SU-DHL-6 (cell line): Measurements from ENCODE around the gene ATP5F1E.

Experiments
- H2AFZ ChIP-seq: fragments of 200-600 bp; sonication (generic); 2 replicates; pipeline ENCODE4 v1.6.1; 2014; ENCODE audit warnings: low read depth, mild to moderate bottlenecking, moderate library complexity, mixed read lengths, antibody characterized with exemption, low read length; ENCODE audit not compliant: severe bottlenecking
- H3F3A ChIP-seq: fragments of 200-600 bp; shearing (Covaris generic); 2 replicates; pipeline ENCODE4 v1.6.0; 2016; ENCODE audit warnings: antibody characterized with exemption, mild to moderate bottlenecking; ENCODE audit not compliant: insufficient read depth
- H3K27ac ChIP-seq: fragments of 200-600 bp; sonication (generic); 2 replicates; pipeline ENCODE4 v1.5.1; 2016; ENCODE audit warnings: low read depth, mild to moderate bottlenecking, low read length, moderate library complexity, mixed read lengths
- H3K27me3 ChIP-seq: fragments of 200-600 bp; sonication (generic), shearing (Covaris generic); 2 replicates; pipeline ENCODE4 v1.6.0; 2014; ENCODE audit warnings: mild to moderate bottlenecking, low read length
- H3K36me3 ChIP-seq: fragments of 200-600 bp; sonication (generic); 2 replicates; pipeline ENCODE4 v1.6.1; 2014; ENCODE audit warnings: mild to moderate bottlenecking, low read length, mixed read lengths
- H3K4me2 ChIP-seq: fragments of 300-600, 200-600 bp; shearing (Covaris generic), sonication (generic); 2 replicates; pipeline ENCODE4 v1.6.0; 2014; ENCODE audit warnings: low read length, low read depth, mild to moderate bottlenecking; ENCODE audit not compliant: poor library complexity, severe bottlenecking
- H3K4me3 ChIP-seq: fragments of 200-600 bp; sonication (generic); 2 replicates; pipeline ENCODE4 v1.5.1; 2014; ENCODE audit warnings: antibody characterized with exemption, low read length, mild to moderate bottlenecking, mixed read lengths; ENCODE audit not compliant: insufficient read depth, poor library complexity, severe bottlenecking
- H3K79me2 ChIP-seq: fragments of 200-600 bp; sonication (generic); 2 replicates; pipeline ENCODE4 v1.6.1; 2014; ENCODE audit warnings: mild to moderate bottlenecking, low read length, moderate library complexity; ENCODE audit not compliant: insufficient read depth
- H3K9ac ChIP-seq: fragments of 200-600 bp; sonication (generic); 2 replicates; pipeline ENCODE4 v1.7.0; 2014; ENCODE audit warnings: mild to moderate bottlenecking, low read length
- H3K9me2 ChIP-seq: fragments of 200-600 bp; sonication (generic); replicated peaks from 2 replicates; pipeline ENCODE4 v1.6.1; 2014; ENCODE audit warnings: low read length; ENCODE audit not compliant: insufficient read depth
- H3K9me3 ChIP-seq: fragments of 200-600 bp; sonication (generic); 2 replicates; pipeline ENCODE4 v1.6.1; 2014; ENCODE audit warnings: low read length, mixed read lengths; ENCODE audit not compliant: insufficient read depth
- H4K20me1 ChIP-seq: fragments of 200-600 bp; sonication (generic); 2 replicates; pipeline ENCODE4 v1.6.1; 2014; ENCODE audit warnings: low read depth, mild to moderate bottlenecking, antibody characterized with exemption, low read length, moderate library complexity, mixed read lengths
- EZH2phosphoT487 ChIP-seq: fragments of 200-600 bp; sonication (generic), shearing (Covaris generic); conservative IDR thresholded peaks from 2 replicates; pipeline ENCODE4 v1.6.1; 2018; ENCODE audit warnings: mild to moderate bottlenecking, antibody characterized with exemption, low read length, moderate library complexity, mixed read lengths
- TF ChIP-seq, protein P1 (sequence below): fragments of 200-600 bp; sonication (generic); IDR thresholded peaks from one replicate; pipeline ENCODE4 v1.5.1; 2017; ENCODE audit warnings: antibody characterized with exemption, mild to moderate bottlenecking, low read length, moderate library complexity; ENCODE audit not compliant: insufficient read depth, poor library complexity, severe bottlenecking

ATP5F1E gene

GRCh38 chr20:58995461-58996225 is 36.5 kb downstream of the ATP5F1E start:
- Histone ChIP-seq H3K9me3 (no peaks in the 10 kb centered on the region), H3K4me2 (no peak overlapping the region), H3K27me3 (no peaks in the 10 kb centered on the region), H2AFZ (no peak overlapping the region), H4K20me1 (no peaks in the 10 kb centered on the region), H3K79me2 (no peaks in the 10 kb centered on the region), H3F3A (peaks cover 42% of the 10 kb centered on the region), H3K27ac (no peak overlapping the region), H3K36me3 (peaks cover 15% of the 10 kb centered on the region), H3K9me2 (no peaks in the 10 kb centered on the region), H3K4me3 (no peak overlapping the region), H3K9ac (no peak overlapping the region)
- TF ChIP-seq EZH2phosphoT487: no peak

- Histone ChIP-seq H3K27ac (peak overlapping the region; percentile 16; the same call in 1 of the 2 replicates), H3F3A (peaks cover 46% of the 10 kb centered on the region), H3K36me3 (peaks cover 19% of the 10 kb centered on the region)
These were observed 37.6 kb downstream of the ATP5F1E start for GRCh38 chr20:58994390-58995159.

GRCh38 chr20:58993332-58994248 is 38.5 kb downstream of the ATP5F1E start:
- H3K79me2 ChIP-seq: no peaks in the 10 kb centered on the region
- no peaks in the 10 kb centered on the region for H4K20me1 ChIP-seq
- no peak overlapping the region for H2AFZ ChIP-seq
- H3K27ac ChIP-seq: peak overlapping the region; percentile 3; the same call in 1 of the 2 replicates
- TF ChIP-seq EZH2phosphoT487: no peak
- TF ChIP-seq, protein P1, sequence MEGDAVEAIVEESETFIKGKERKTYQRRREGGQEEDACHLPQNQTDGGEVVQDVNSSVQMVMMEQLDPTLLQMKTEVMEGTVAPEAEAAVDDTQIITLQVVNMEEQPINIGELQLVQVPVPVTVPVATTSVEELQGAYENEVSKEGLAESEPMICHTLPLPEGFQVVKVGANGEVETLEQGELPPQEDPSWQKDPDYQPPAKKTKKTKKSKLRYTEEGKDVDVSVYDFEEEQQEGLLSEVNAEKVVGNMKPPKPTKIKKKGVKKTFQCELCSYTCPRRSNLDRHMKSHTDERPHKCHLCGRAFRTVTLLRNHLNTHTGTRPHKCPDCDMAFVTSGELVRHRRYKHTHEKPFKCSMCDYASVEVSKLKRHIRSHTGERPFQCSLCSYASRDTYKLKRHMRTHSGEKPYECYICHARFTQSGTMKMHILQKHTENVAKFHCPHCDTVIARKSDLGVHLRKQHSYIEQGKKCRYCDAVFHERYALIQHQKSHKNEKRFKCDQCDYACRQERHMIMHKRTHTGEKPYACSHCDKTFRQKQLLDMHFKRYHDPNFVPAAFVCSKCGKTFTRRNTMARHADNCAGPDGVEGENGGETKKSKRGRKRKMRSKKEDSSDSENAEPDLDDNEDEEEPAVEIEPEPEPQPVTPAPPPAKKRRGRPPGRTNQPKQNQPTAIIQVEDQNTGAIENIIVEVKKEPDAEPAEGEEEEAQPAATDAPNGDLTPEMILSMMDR: no peak
- no peaks in the 10 kb centered on the region for H3K9me3 ChIP-seq
- H3K4me3 ChIP-seq: no peak overlapping the region
- H3F3A ChIP-seq: peaks cover 43% of the 10 kb centered on the region
- no peaks in the 10 kb centered on the region for H3K27me3 ChIP-seq
- no peaks in the 10 kb centered on the region for H3K9me2 ChIP-seq
- H3K9ac ChIP-seq: no peak overlapping the region
- H3K4me2 ChIP-seq: no peak overlapping the region
- H3K36me3 ChIP-seq: peaks cover 22% of the 10 kb centered on the region

More at GRCh38 chr20:58994390-58995159, 37.6 kb downstream of the ATP5F1E start:
- Histone ChIP-seq H3K27me3 (no peaks in the 10 kb centered on the region), H3K4me3 (no peak overlapping the region), H3K9ac (no peak overlapping the region), H4K20me1 (no peaks in the 10 kb centered on the region), H3K4me2 (no peak overlapping the region), H3K79me2 (no peaks in the 10 kb centered on the region), H2AFZ (no peak overlapping the region), H3K9me3 (no peaks in the 10 kb centered on the region), H3K9me2 (no peaks in the 10 kb centered on the region)
- TF ChIP-seq, protein P1: no peak
- no peak for TF ChIP-seq EZH2phosphoT487
